Suppressor macrophage (primary cell): ENCODE results near the gene SSR4.

Source experiments
- DNase-seq, 4 experiments: peaks; one replicate each; pipeline ENCODE4 v3.0.0-alpha.2; 2020 to 2022

Gene SSR4

GRCh38 chrX:153830640-153831428, 36.4 kb downstream of the SSR4 start:
- peak in 1 of 4 experiments; percentile 9 for DNase-seq

- no peak for DNase-seq
These were observed 37.1 kb downstream of the SSR4 start for GRCh38 chrX:153831429-153832150.

- DNase-seq = no peak
These were observed 38.3 kb downstream of the SSR4 start for GRCh38 chrX:153832728-153833127.

GRCh38 chrX:153836921-153837320, 42.5 kb downstream of the SSR4 start:
- DNase-seq = no peak

GRCh38 chrX:153844509-153845082, 50.1 kb downstream of the SSR4 start:
- DNase-seq = no peak

GRCh38 chrX:153845195-153845594, 50.7 kb downstream of the SSR4 start:
- no peak for DNase-seq

- DNase-seq = no peak
These were observed 51.4 kb downstream of the SSR4 start for GRCh38 chrX:153845842-153846241.
